Neural progenitor cell (in vitro differentiated cells): ENCODE measurements around the gene HMX3. TPM values are rescaled to one million over a fixed set of nuclear protein-coding genes. Genes with fewer than 3 reads are reported as not detected.

Source experiments
- DNase-seq: peaks from one replicate; pipeline ENCODE4 v3.0.0-alpha.2; 2016; ENCODE audit warnings: low spot score
- H2AFZ ChIP-seq: fragments of 200-600 bp; sonication (generic); replicated peaks from 2 replicates; pipeline ENCODE4 v1.6.1; 2016; ENCODE audit warnings: antibody characterized with exemption
- H3F3A ChIP-seq: fragments of 200-600 bp; sonication (generic); 2 replicates; pipeline ENCODE4 v1.6.1; 2016; ENCODE audit warnings: antibody characterized with exemption, low read depth
- H3K27ac ChIP-seq: fragments of 200-600 bp; sonication (generic); 2 replicates; pipeline ENCODE4 v1.5.1; 2016; ENCODE audit warnings: mild to moderate bottlenecking
- H3K27me3 ChIP-seq: fragments of 200-600 bp; sonication (generic); 2 replicates; pipeline ENCODE4 v1.6.1; 2016; ENCODE audit warnings: mild to moderate bottlenecking, moderate library complexity
- H3K36me3 ChIP-seq: fragments of 200-600 bp; sonication (generic); 2 replicates; pipeline ENCODE4 v1.5.1; 2016
- H3K4me1 ChIP-seq: fragments of 200-600 bp; sonication (generic); 2 replicates; pipeline ENCODE4 v1.6.1; 2016; ENCODE audit warnings: mixed run types
- H3K4me2 ChIP-seq: fragments of 200-600 bp; sonication (generic); 2 replicates; pipeline ENCODE4 v1.6.1; 2016
- H3K4me3 ChIP-seq: fragments of 200-600 bp; sonication (generic); 2 replicates; pipeline ENCODE4 v1.5.1; 2016
- H3K79me2 ChIP-seq: fragments of 200-600 bp; sonication (generic); 2 replicates; pipeline ENCODE4 v1.6.1; 2016; ENCODE audit warnings: low read depth
- H3K9ac ChIP-seq: fragments of 200-600 bp; sonication (generic); 2 replicates; pipeline ENCODE4 v1.6.1; 2016
- H3K9me3 ChIP-seq: fragments of 200-600 bp; sonication (generic); 2 replicates; pipeline ENCODE4 v1.5.1; 2016; ENCODE audit warnings: low read depth
- H4K20me1 ChIP-seq: fragments of 200-600 bp; sonication (generic); 2 replicates; pipeline ENCODE4 v1.6.1; 2016; ENCODE audit warnings: low read depth
- H3K27ac Mint-ChIP-seq: 3 replicates; pipeline ENCODE4 v1.8.0; 2021; ENCODE audit warnings: mixed read lengths
- H3K27me3 Mint-ChIP-seq: 2 replicates; pipeline ENCODE4 v1.8.0; 2022; ENCODE audit warnings: low read depth, mild to moderate bottlenecking, inconsistent platforms, moderate library complexity, mixed read lengths; ENCODE audit not compliant: insufficient read depth
- H3K36me3 Mint-ChIP-seq: 3 replicates; pipeline ENCODE4 v1.8.0; 2021; ENCODE audit warnings: mixed read lengths
- H3K4me1 Mint-ChIP-seq: 3 replicates; pipeline ENCODE4 v1.8.0; 2021; ENCODE audit warnings: mixed read lengths
- H3K4me3 Mint-ChIP-seq: 3 replicates; pipeline ENCODE4 v1.8.0; 2021; ENCODE audit warnings: mild to moderate bottlenecking, moderate library complexity, mixed read lengths
- H3K9me3 Mint-ChIP-seq: 3 replicates; pipeline ENCODE4 v1.8.0; 2020; ENCODE audit warnings: mixed read lengths
- CTCF ChIP-seq: fragments of 200-600 bp; sonication (generic); IDR thresholded peaks from 2 replicates; pipeline ENCODE4 v1.5.1; 2017; ENCODE audit warnings: antibody characterized with exemption, mild to moderate bottlenecking
- EZH2 ChIP-seq: fragments of 200-600 bp; sonication (generic); IDR thresholded peaks from 2 replicates; pipeline ENCODE4 v1.6.1; 2017; ENCODE audit warnings: antibody characterized with exemption, mild to moderate bottlenecking, moderate library complexity
- EZH2phosphoT487 ChIP-seq: fragments of 200-600 bp; sonication (generic); IDR thresholded peaks from 2 replicates; pipeline ENCODE4 v1.6.1; 2017; ENCODE audit warnings: antibody characterized with exemption
- total RNA-seq: library from RNA; depleted of rRNA; stranded (reverse); fragments of >200 nt; gene quantifications from 2 replicates; pipeline ENCODE4 v1.2.3, GENCODE V29; 2015; ENCODE audit warnings: low replicate concordance

HMX3 gene
- total RNA-seq, 1 donor from 2014 or later = not detected

GRCh38 chr10:123154711-123155505, 19.1 kb downstream of the HMX3 start:
- Histone ChIP-seq H3K36me3 (peaks cover 36% of the 10 kb centered on the region), H3K27me3 (peaks cover 38% of the 10 kb centered on the region), H3K79me2 (peaks cover 56% of the 10 kb centered on the region), H3F3A (peaks cover 22% of the 10 kb centered on the region), H4K20me1 (peaks cover 71% of the 10 kb centered on the region), H2AFZ (peak overlapping the region; percentile 21), H3K4me1 (peaks cover 31% of the 10 kb centered on the region), H3K27ac (no peak overlapping the region), H3K9ac (peak overlapping the region; percentile 38), H3K9me3 (no peaks in the 10 kb centered on the region), H3K4me2 (peak overlapping the region; percentile 90), H3K4me3 (peak overlapping the region; percentile 88)
- TF ChIP-seq EZH2phosphoT487 = no peak
- peak; percentile 18 for TF ChIP-seq EZH2
- Mint-ChIP-seq H3K27me3 (peaks cover 27% of the 10 kb centered on the region), H3K4me1 (peaks cover 47% of the 10 kb centered on the region), H3K36me3 (peaks cover 24% of the 10 kb centered on the region), H3K9me3 (no peaks in the 10 kb centered on the region), H3K4me3 (peak overlapping the region; percentile 100), H3K27ac (no peak overlapping the region)
- peak; percentile 81 for DNase-seq

- TF ChIP-seq CTCF (no peak), EZH2 (no peak), EZH2phosphoT487 (no peak)
- Histone ChIP-seq H3K9ac (no peak overlapping the region), H3K4me3 (peak overlapping the region; percentile 88)
These were observed 20.3 kb downstream of the HMX3 start for GRCh38 chr10:123156078-123156477.

GRCh38 chr10:123157210-123157609, 21.4 kb downstream of the HMX3 start:
- no peak overlapping the region for H3K27ac ChIP-seq
- peaks cover 13% of the 10 kb centered on the region for H3K4me1 ChIP-seq
- Mint-ChIP-seq H3K27ac (no peak overlapping the region), H3K27me3 (peaks cover 4% of the 10 kb centered on the region), H3K36me3 (peaks cover 27% of the 10 kb centered on the region), H3K9me3 (no peaks in the 10 kb centered on the region), H3K4me1 (peaks cover 38% of the 10 kb centered on the region), H3K4me3 (no peak overlapping the region)
- H3K9ac ChIP-seq = no peak overlapping the region
- no peaks in the 10 kb centered on the region for H3K9me3 ChIP-seq
- H4K20me1 ChIP-seq = peaks cover 74% of the 10 kb centered on the region
- H3K27me3 ChIP-seq = peaks cover 15% of the 10 kb centered on the region
- peaks cover 4% of the 10 kb centered on the region for H3F3A ChIP-seq
- DNase-seq = no peak
- no peak overlapping the region for H2AFZ ChIP-seq
- H3K4me3 ChIP-seq = no peak overlapping the region
- no peak for TF ChIP-seq CTCF
- TF ChIP-seq EZH2phosphoT487 = no peak
- TF ChIP-seq EZH2 = no peak
- H3K4me2 ChIP-seq = peak overlapping the region; percentile 14
- peaks cover 76% of the 10 kb centered on the region for H3K79me2 ChIP-seq
- peaks cover 53% of the 10 kb centered on the region for H3K36me3 ChIP-seq

More at GRCh38 chr10:123156078-123156477, 20.3 kb downstream of the HMX3 start:
- Mint-ChIP-seq H3K36me3 (peaks cover 27% of the 10 kb centered on the region), H3K27ac (no peak overlapping the region), H3K4me1 (peaks cover 43% of the 10 kb centered on the region), H3K27me3 (peaks cover 15% of the 10 kb centered on the region), H3K4me3 (peak overlapping the region; percentile 47), H3K9me3 (no peaks in the 10 kb centered on the region)
- H3K27ac ChIP-seq = no peak overlapping the region
- peaks cover 20% of the 10 kb centered on the region for H3K4me1 ChIP-seq
- H4K20me1 ChIP-seq = peaks cover 76% of the 10 kb centered on the region
- no peak overlapping the region for H2AFZ ChIP-seq
- H3K36me3 ChIP-seq = peaks cover 43% of the 10 kb centered on the region
- H3K79me2 ChIP-seq = peaks cover 67% of the 10 kb centered on the region
- H3F3A ChIP-seq = peaks cover 11% of the 10 kb centered on the region
- H3K27me3 ChIP-seq = peaks cover 27% of the 10 kb centered on the region
- no peak for DNase-seq
- H3K9me3 ChIP-seq = no peaks in the 10 kb centered on the region
- peak overlapping the region; percentile 90 for H3K4me2 ChIP-seq

- peaks cover 3% of the 10 kb centered on the region for H3F3A ChIP-seq
- peaks cover 90% of the 10 kb centered on the region for H3K79me2 ChIP-seq
- Mint-ChIP-seq H3K9me3 (no peaks in the 10 kb centered on the region), H3K36me3 (peaks cover 30% of the 10 kb centered on the region), H3K27ac (no peak overlapping the region), H3K4me3 (no peak overlapping the region), H3K4me1 (peaks cover 35% of the 10 kb centered on the region), H3K27me3 (no peaks in the 10 kb centered on the region)
- no peak for TF ChIP-seq EZH2phosphoT487
- TF ChIP-seq CTCF = no peak
- TF ChIP-seq EZH2 = no peak
- no peak overlapping the region for H2AFZ ChIP-seq
- H3K4me3 ChIP-seq = no peak overlapping the region
- H3K36me3 ChIP-seq = peaks cover 68% of the 10 kb centered on the region
- H3K4me1 ChIP-seq = peaks cover 13% of the 10 kb centered on the region
- DNase-seq = no peak
- H3K4me2 ChIP-seq = no peak overlapping the region
- H3K27me3 ChIP-seq = peaks cover under 1% of the 10 kb centered on the region
- peaks cover 79% of the 10 kb centered on the region for H4K20me1 ChIP-seq
- no peak overlapping the region for H3K9ac ChIP-seq
- H3K27ac ChIP-seq = no peak overlapping the region
- no peaks in the 10 kb centered on the region for H3K9me3 ChIP-seq
These were observed 22.9 kb downstream of the HMX3 start for GRCh38 chr10:123158682-123159081.
